HL-60 (cell line): ENCODE results near the gene GRAMD2A.

Source experiments
- DNase-seq, 2 experiments: peaks; one replicate each; pipeline ENCODE4 v3.0.0-alpha.2; 2010 to 2020; ENCODE audit warnings: low read depth in 1 of 2, low spot score in 1 of 2
- H3K27ac ChIP-seq: fragments of 250-450 bp; sonication (Bioruptor Pico); replicated peaks from 2 replicates; pipeline ENCODE4 v1.5.1; 2020; ENCODE audit warnings: mild to moderate bottlenecking, moderate library complexity
- H3K27me3 ChIP-seq: fragments of 250-450 bp; sonication (Bioruptor Pico); 2 replicates; pipeline ENCODE4 v1.5.1; 2021; ENCODE audit warnings: mild to moderate bottlenecking, moderate library complexity; ENCODE audit not compliant: insufficient read depth, poor library complexity, severe bottlenecking
- H3K4me3 ChIP-seq: replicated peaks from 2 replicates; pipeline ENCODE4 v1.5.1; 2011; ENCODE audit warnings: mild to moderate bottlenecking, control low read depth, low read length; ENCODE audit not compliant: insufficient read depth
- GABPA ChIP-seq: IDR thresholded peaks from 2 replicates; pipeline ENCODE4 v1.6.1; 2012; ENCODE audit warnings: low read depth
- POLR2AphosphoS5 ChIP-seq: IDR thresholded peaks from 2 replicates; pipeline ENCODE4 v1.6.1; 2012; ENCODE audit warnings: low read depth
- SPI1 ChIP-seq: IDR thresholded peaks from 2 replicates; pipeline ENCODE4 v1.6.1; 2012; ENCODE audit warnings: low read depth, mild to moderate bottlenecking, borderline replicate concordance
- TF ChIP-seq, protein P1 (sequence below): IDR thresholded peaks from one replicate; pipeline ENCODE4 v1.5.1; 2011; ENCODE audit warnings: low read length, control low read depth, inconsistent platforms; ENCODE audit not compliant: insufficient read depth
- TF ChIP-seq, protein P2 (sequence below): IDR thresholded peaks from 2 replicates; pipeline ENCODE4 v1.6.1; 2012; ENCODE audit warnings: low read depth; ENCODE audit not compliant: insufficient replicate concordance

Gene GRAMD2A

DNA sequence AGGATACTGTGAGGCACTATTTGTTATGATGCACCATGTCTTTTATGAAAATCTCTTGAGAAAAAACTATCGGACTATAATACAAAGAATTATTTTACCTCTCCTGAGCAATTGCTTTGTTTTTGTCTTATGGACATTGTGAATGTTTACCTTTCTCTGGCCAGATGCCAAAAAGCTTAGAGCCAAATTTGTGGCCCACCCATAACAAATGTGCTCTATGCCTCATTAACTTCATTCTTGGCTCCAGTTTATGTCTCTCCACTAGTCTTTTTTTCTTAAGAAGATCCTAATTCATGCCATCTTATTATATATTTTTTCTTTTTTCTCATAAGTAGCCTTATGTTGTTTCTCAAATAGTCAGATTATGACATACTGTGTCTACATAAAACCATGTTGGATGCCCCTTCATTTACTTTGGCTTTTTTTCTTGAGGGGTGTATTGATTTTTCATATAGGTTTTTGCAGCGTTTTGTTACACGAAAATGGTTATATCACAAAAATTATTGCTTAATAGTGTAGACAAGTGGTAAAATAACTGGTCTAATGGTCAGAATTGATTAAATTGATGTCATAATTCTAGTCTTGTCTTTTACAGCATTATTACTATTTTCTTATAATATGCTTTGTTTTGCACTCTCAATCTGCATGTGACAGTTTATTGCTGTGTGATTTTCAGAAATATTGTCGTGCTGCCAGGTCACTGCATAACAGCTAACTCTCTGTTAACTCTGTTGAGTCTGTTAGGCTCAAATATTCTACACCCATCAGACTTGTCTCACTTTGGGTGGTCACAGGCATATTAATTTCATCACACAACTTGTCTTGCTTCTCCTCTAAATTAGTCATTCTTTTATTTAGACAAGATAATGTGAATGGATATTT lies 61.2 kb downstream of the GRAMD2A start:
- no peak overlapping the region for H3K27ac ChIP-seq
- no peak for DNase-seq
- no peak for TF ChIP-seq GABPA
- no peak for TF ChIP-seq SPI1
- TF ChIP-seq, protein P1, sequence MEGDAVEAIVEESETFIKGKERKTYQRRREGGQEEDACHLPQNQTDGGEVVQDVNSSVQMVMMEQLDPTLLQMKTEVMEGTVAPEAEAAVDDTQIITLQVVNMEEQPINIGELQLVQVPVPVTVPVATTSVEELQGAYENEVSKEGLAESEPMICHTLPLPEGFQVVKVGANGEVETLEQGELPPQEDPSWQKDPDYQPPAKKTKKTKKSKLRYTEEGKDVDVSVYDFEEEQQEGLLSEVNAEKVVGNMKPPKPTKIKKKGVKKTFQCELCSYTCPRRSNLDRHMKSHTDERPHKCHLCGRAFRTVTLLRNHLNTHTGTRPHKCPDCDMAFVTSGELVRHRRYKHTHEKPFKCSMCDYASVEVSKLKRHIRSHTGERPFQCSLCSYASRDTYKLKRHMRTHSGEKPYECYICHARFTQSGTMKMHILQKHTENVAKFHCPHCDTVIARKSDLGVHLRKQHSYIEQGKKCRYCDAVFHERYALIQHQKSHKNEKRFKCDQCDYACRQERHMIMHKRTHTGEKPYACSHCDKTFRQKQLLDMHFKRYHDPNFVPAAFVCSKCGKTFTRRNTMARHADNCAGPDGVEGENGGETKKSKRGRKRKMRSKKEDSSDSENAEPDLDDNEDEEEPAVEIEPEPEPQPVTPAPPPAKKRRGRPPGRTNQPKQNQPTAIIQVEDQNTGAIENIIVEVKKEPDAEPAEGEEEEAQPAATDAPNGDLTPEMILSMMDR = no peak
- no peak for TF ChIP-seq POLR2AphosphoS5
- TF ChIP-seq, protein P2, sequence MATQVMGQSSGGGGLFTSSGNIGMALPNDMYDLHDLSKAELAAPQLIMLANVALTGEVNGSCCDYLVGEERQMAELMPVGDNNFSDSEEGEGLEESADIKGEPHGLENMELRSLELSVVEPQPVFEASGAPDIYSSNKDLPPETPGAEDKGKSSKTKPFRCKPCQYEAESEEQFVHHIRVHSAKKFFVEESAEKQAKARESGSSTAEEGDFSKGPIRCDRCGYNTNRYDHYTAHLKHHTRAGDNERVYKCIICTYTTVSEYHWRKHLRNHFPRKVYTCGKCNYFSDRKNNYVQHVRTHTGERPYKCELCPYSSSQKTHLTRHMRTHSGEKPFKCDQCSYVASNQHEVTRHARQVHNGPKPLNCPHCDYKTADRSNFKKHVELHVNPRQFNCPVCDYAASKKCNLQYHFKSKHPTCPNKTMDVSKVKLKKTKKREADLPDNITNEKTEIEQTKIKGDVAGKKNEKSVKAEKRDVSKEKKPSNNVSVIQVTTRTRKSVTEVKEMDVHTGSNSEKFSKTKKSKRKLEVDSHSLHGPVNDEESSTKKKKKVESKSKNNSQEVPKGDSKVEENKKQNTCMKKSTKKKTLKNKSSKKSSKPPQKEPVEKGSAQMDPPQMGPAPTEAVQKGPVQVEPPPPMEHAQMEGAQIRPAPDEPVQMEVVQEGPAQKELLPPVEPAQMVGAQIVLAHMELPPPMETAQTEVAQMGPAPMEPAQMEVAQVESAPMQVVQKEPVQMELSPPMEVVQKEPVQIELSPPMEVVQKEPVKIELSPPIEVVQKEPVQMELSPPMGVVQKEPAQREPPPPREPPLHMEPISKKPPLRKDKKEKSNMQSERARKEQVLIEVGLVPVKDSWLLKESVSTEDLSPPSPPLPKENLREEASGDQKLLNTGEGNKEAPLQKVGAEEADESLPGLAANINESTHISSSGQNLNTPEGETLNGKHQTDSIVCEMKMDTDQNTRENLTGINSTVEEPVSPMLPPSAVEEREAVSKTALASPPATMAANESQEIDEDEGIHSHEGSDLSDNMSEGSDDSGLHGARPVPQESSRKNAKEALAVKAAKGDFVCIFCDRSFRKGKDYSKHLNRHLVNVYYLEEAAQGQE = no peak
- no peaks in the 10 kb centered on the region for H3K27me3 ChIP-seq
- no peak overlapping the region for H3K4me3 ChIP-seq

DNA sequence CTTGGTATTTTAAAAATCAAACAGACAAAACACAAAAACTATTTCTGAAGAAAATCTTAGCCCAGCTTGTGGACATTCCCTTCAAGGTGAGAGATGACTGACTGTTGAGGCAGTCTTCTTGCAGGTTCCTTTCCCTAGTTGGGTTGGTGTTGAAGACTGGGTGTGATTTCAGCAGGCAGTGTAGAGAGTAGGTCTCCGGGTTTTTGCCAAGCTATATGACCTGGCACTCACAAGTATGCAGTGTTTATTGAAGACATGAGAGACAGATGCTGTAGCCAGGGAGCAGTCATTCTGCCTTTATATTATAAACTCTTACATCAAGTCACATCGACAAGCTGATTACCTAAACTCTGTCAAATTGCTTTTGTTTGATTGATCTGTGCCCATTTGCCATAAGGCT lies 61.9 kb downstream of the GRAMD2A start:
- TF ChIP-seq, protein P2 = no peak
- TF ChIP-seq POLR2AphosphoS5 = no peak
- no peak for TF ChIP-seq GABPA
- no peaks in the 10 kb centered on the region for H3K27me3 ChIP-seq
- DNase-seq = no peak
- H3K4me3 ChIP-seq = no peak overlapping the region
- no peak overlapping the region for H3K27ac ChIP-seq

DNA sequence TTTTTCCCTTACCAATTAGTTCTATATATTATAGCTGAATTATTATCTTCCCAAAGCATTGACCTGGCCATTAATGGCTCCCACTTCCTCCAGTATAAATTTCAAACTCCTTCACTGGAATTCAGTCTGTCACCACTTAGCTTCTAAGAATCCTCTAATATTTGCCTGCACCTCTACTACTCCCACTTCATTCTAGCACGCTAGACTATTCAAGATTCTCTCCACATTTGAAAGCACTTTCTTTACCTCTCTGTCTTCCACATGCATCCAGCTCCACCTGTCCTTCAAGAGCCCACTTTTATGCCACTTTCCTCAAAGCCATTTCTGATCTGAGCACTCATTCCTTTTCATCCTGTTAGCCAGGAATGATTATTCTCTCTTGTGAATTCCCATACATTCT lies 64.4 kb downstream of the GRAMD2A start:
- TF ChIP-seq, protein P1 = no peak
- TF ChIP-seq GABPA = no peak
- TF ChIP-seq SPI1 = no peak
- H3K27me3 ChIP-seq = no peaks in the 10 kb centered on the region

DNA sequence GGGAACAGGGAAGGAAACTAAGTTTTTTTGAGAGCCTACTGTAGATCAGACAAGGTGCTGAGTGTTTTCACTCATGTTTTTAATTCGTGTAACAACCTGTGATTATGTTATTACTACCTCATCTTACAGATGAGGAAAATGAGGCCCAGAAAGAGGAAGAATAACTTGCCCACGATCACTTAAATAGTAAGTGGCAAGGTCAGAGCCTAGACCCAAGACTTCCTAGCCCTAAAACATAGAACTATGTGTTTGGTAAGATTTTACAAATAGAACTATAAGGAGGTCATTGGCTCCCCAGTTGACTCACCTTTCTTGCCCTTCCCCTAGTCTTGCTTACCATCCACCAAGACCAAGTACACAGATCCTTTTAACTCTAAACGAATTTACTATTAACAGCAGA lies 65.7 kb downstream of the GRAMD2A start:
- Histone ChIP-seq H3K27ac (no peak overlapping the region), H3K27me3 (no peaks in the 10 kb centered on the region), H3K4me3 (no peak overlapping the region)
- DNase-seq = no peak
- TF ChIP-seq, protein P1 = no peak
- TF ChIP-seq GABPA = no peak
- no peak for TF ChIP-seq POLR2AphosphoS5
- TF ChIP-seq, protein P2 = no peak
- no peak for TF ChIP-seq SPI1

More for the DNA sequence above, 64.4 kb downstream of the GRAMD2A start:
- DNase-seq = no peak
- Histone ChIP-seq H3K27ac (no peak overlapping the region), H3K4me3 (no peak overlapping the region)
